CD4-positive, alpha-beta memory T cell (primary cell): Measurements from ENCODE around the gene FCN1. TPM values are rescaled to one million over a fixed set of nuclear protein-coding genes. Genes with fewer than 3 reads are reported as not detected.

ENCODE experiments used
- CTCF ChIA-PET: fragments of 350-600 bp; sonication (Branson Sonifier 250); formaldehyde crosslinking; loops from one replicate; lab custom pipeline; 2021; ENCODE audit warnings: inconsistent platforms; ENCODE audit not compliant: partially characterized antibody; lab: Charles Lee
- POLR2A ChIA-PET: fragments of 350-600 bp; sonication (Branson Sonifier 250); formaldehyde crosslinking; loops from one replicate; lab custom pipeline; 2021; ENCODE audit not compliant: partially characterized antibody; lab: Charles Lee
- DNase-seq, 5 donors: peaks; one replicate each; pipeline versions ENCODE4 v3.0.0 to v3.0.0-alpha.2; 2020 to 2022; ENCODE audit warnings: mixed read lengths in 1 of 5
- H3K27ac ChIP-seq: one replicate; pipeline ENCODE4 v1.7.0; 2013; ENCODE audit warnings: low read depth, low read length
- H3K27me3 ChIP-seq: 2 replicates; pipeline ENCODE4 v1.7.0; 2013; ENCODE audit warnings: mild to moderate bottlenecking, low read length, moderate library complexity; ENCODE audit not compliant: insufficient read depth
- H3K36me3 ChIP-seq: 2 replicates; pipeline ENCODE4 v1.7.0; 2013; ENCODE audit warnings: mild to moderate bottlenecking, low read length, moderate library complexity; ENCODE audit not compliant: insufficient read depth
- H3K4me1 ChIP-seq: 2 replicates; pipeline ENCODE4 v1.7.0; 2013; ENCODE audit warnings: mild to moderate bottlenecking, low read length, moderate library complexity; ENCODE audit not compliant: insufficient read depth
- H3K4me3 ChIP-seq, 2 donors: one replicate each; pipeline ENCODE4 v1.7.0; 2013; ENCODE audit warnings: low read length in 2 of 2, mild to moderate bottlenecking in 1 of 2
- H3K9me3 ChIP-seq, 2 donors: one replicate each; pipeline ENCODE4 v1.7.0; 2013; ENCODE audit warnings: low read length in 2 of 2, control low read depth in 1 of 2; ENCODE audit not compliant: control insufficient read depth in 1 of 2
- H3K27ac Mint-ChIP-seq, 7 donors: one replicate each; pipeline ENCODE4 v1.8.0; 2020 to 2021; ENCODE audit warnings: mixed read lengths in 7 of 7, mild to moderate bottlenecking in 6 of 7, inconsistent platforms in 3 of 7, moderate library complexity in 3 of 7
- H3K27me3 Mint-ChIP-seq, 2 donors: one replicate each; pipeline ENCODE4 v1.8.0; 2020 to 2021; ENCODE audit warnings: mixed read lengths in 2 of 2
- H3K36me3 Mint-ChIP-seq, 2 donors: one replicate each; pipeline ENCODE4 v1.8.0; 2020 to 2021; ENCODE audit warnings: mixed read lengths in 2 of 2, inconsistent platforms in 1 of 2, mild to moderate bottlenecking in 1 of 2
- H3K4me1 Mint-ChIP-seq, 4 donors: one replicate each; pipeline ENCODE4 v1.8.0; 2020 to 2021; ENCODE audit warnings: mixed read lengths in 4 of 4, mild to moderate bottlenecking in 1 of 4
- H3K4me3 Mint-ChIP-seq, 8 donors: one replicate each; pipeline ENCODE4 v1.8.0; 2020 to 2021; ENCODE audit warnings: mixed read lengths in 8 of 8, mild to moderate bottlenecking in 7 of 8, moderate library complexity in 6 of 8, inconsistent platforms in 3 of 8
- H3K9me3 Mint-ChIP-seq, 8 donors: one replicate each; pipeline ENCODE4 v1.8.0; 2020 to 2021; ENCODE audit warnings: mixed read lengths in 8 of 8, mild to moderate bottlenecking in 5 of 8, inconsistent platforms in 3 of 8, moderate library complexity in 1 of 8
- intact Hi-C: fragments of 100-400 bp; cut with micrococcal nuclease; formaldehyde crosslinking; loops from one replicate; pipeline ENCODE4 v1.15.1; 2023
- polyA plus RNA-seq, 2 donors: library from polyadenylated mRNA; unstranded; fragments of 300-500 nt; fragmentation: Illumina TruSeq; gene quantifications; one replicate each; pipeline ENCODE4 v1.2.3, GENCODE V29; 2021
- total RNA-seq, 2 experiments: library from RNA; stranded (reverse); gene quantifications; one replicate each; pipeline ENCODE4 v1.2.3, GENCODE V29; 2021

The FCN1 gene
- total and polyA plus RNA-seq, 4 experiments from 2014 or later = 0.48 to 4.6 (median 2.5) TPM

- Mint-ChIP-seq H3K9me3 (peaks cover 0 to 3% (median under 1%) of the 10 kb centered on the region in 8 donors), H3K27me3 (peaks cover 5 to 10% of the 10 kb centered on the region in 2 donors), H3K4me1 (no peaks in the 10 kb centered on the region), H3K4me3 (no peak overlapping the region), H3K27ac (no peak overlapping the region), H3K36me3 (no peaks in the 10 kb centered on the region)
- H3K27ac ChIP-seq = no peak overlapping the region
- H3K9me3 ChIP-seq = no peaks in the 10 kb centered on the region
- H3K4me1 ChIP-seq = no peaks in the 10 kb centered on the region
- intact Hi-C loops = no loop called here
- no peak overlapping the region for H3K4me3 ChIP-seq
- POLR2A ChIA-PET = no interaction called here
- CTCF ChIA-PET = no interaction called here
- no peaks in the 10 kb centered on the region for H3K36me3 ChIP-seq
- no peaks in the 10 kb centered on the region for H3K27me3 ChIP-seq
- no peak for DNase-seq
Observed at GRCh38 chr9:134864821-134865190, 52.9 kb downstream of the FCN1 start.

GRCh38 chr9:134863941-134864820, 53.5 kb downstream of the FCN1 start:
- Mint-ChIP-seq H3K4me1 (no peaks in the 10 kb centered on the region), H3K27ac (no peak overlapping the region), H3K36me3 (no peaks in the 10 kb centered on the region), H3K9me3 (peaks cover 0 to 3% (median under 1%) of the 10 kb centered on the region in 8 donors), H3K4me3 (no peak overlapping the region), H3K27me3 (peaks cover 5 to 9% of the 10 kb centered on the region in 2 donors)
- H3K9me3 ChIP-seq = no peaks in the 10 kb centered on the region
- CTCF ChIA-PET = no interaction called here
- H3K4me1 ChIP-seq = no peaks in the 10 kb centered on the region
- POLR2A ChIA-PET = no interaction called here
- no peak overlapping the region for H3K4me3 ChIP-seq
- intact Hi-C loops = no loop called here
- H3K36me3 ChIP-seq = no peaks in the 10 kb centered on the region
- DNase-seq = no peak
- H3K27me3 ChIP-seq = no peaks in the 10 kb centered on the region
- H3K27ac ChIP-seq = no peak overlapping the region

- Histone ChIP-seq H3K27me3 (no peaks in the 10 kb centered on the region), H3K4me3 (no peak overlapping the region), H3K9me3 (no peaks in the 10 kb centered on the region), H3K27ac (no peak overlapping the region), H3K4me1 (no peaks in the 10 kb centered on the region), H3K36me3 (no peaks in the 10 kb centered on the region)
- intact Hi-C loops = no loop called here
- CTCF ChIA-PET = no interaction called here
- Mint-ChIP-seq H3K4me1 (no peaks in the 10 kb centered on the region), H3K27ac (no peak overlapping the region), H3K36me3 (no peaks in the 10 kb centered on the region), H3K4me3 (no peak overlapping the region), H3K27me3 (peaks cover 7 to 9% of the 10 kb centered on the region in 2 donors), H3K9me3 (peaks cover 0 to 4% (median 2%) of the 10 kb centered on the region in 8 donors)
- POLR2A ChIA-PET = no interaction called here
- no peak for DNase-seq
Observed at GRCh38 chr9:134863306-134863902, 54.3 kb downstream of the FCN1 start.

GRCh38 chr9:134861595-134862334, 55.9 kb downstream of the FCN1 start:
- no peaks in the 10 kb centered on the region for H3K4me1 Mint-ChIP-seq
- DNase-seq = no peak
- H3K4me1 ChIP-seq = no peaks in the 10 kb centered on the region
- peaks cover 0 to 10% (median 5%) of the 10 kb centered on the region in 8 donors for H3K9me3 Mint-ChIP-seq
- H3K27ac Mint-ChIP-seq = no peak overlapping the region
- H3K9me3 ChIP-seq = no peaks in the 10 kb centered on the region
- no peaks in the 10 kb centered on the region for H3K27me3 ChIP-seq
- no peaks in the 10 kb centered on the region for H3K36me3 Mint-ChIP-seq
- intact Hi-C loops = no loop called here
- POLR2A ChIA-PET = no interaction called here
- no peaks in the 10 kb centered on the region for H3K36me3 ChIP-seq
- H3K4me3 Mint-ChIP-seq = no peak overlapping the region
- no peak overlapping the region for H3K27ac ChIP-seq
- H3K4me3 ChIP-seq = no peak overlapping the region
- H3K27me3 Mint-ChIP-seq = peaks cover 14 to 22% of the 10 kb centered on the region in 2 donors
- CTCF ChIA-PET = no interaction called here

- H3K4me1 Mint-ChIP-seq = no peaks in the 10 kb centered on the region
- DNase-seq = no peak
- peaks cover 0 to 10% (median 5%) of the 10 kb centered on the region in 8 donors for H3K9me3 Mint-ChIP-seq
- ChIA-PET POLR2A (no interaction called here), CTCF (no interaction called here)
- no peak overlapping the region for H3K27ac ChIP-seq
- no peaks in the 10 kb centered on the region for H3K9me3 ChIP-seq
- H3K36me3 Mint-ChIP-seq = no peaks in the 10 kb centered on the region
- no peaks in the 10 kb centered on the region for H3K27me3 ChIP-seq
- H3K27me3 Mint-ChIP-seq = peaks cover 17 to 26% of the 10 kb centered on the region in 2 donors
- no peaks in the 10 kb centered on the region for H3K4me1 ChIP-seq
- no peak overlapping the region for H3K4me3 Mint-ChIP-seq
- intact Hi-C loops = no loop called here
- no peak overlapping the region for H3K4me3 ChIP-seq
- no peak overlapping the region for H3K27ac Mint-ChIP-seq
- no peaks in the 10 kb centered on the region for H3K36me3 ChIP-seq
Observed at GRCh38 chr9:134860510-134860909, 57.2 kb downstream of the FCN1 start.

- ChIA-PET POLR2A (no interaction called here), CTCF (no interaction called here)
- no peak for DNase-seq
- H3K27ac Mint-ChIP-seq = no peak overlapping the region
- Histone ChIP-seq H3K36me3 (no peaks in the 10 kb centered on the region), H3K27ac (no peak overlapping the region), H3K4me1 (no peaks in the 10 kb centered on the region), H3K4me3 (no peak overlapping the region), H3K27me3 (peaks cover 4% of the 10 kb centered on the region), H3K9me3 (no peaks in the 10 kb centered on the region)
- peaks cover 25 to 26% of the 10 kb centered on the region in 2 donors for H3K27me3 Mint-ChIP-seq
- intact Hi-C loops = no loop called here
- no peaks in the 10 kb centered on the region for H3K4me1 Mint-ChIP-seq
- H3K9me3 Mint-ChIP-seq = peaks cover 0 to 10% (median 6%) of the 10 kb centered on the region in 8 donors
- H3K36me3 Mint-ChIP-seq = no peaks in the 10 kb centered on the region
- no peak overlapping the region for H3K4me3 Mint-ChIP-seq
Observed at GRCh38 chr9:134858051-134858841, 59.5 kb downstream of the FCN1 start.
